B cell (primary cell): Measurements from ENCODE around the gene ARHGAP27.
"Not testable (repeated sequence)": the region's sequence is repeated elsewhere in the genome, so short reads cannot be mapped to it uniquely, and the experiment has no call there.

ENCODE experiments used
- CTCF ChIP-seq: fragments of 200-600 bp; IDR thresholded peaks from one replicate; pipeline ENCODE4 v1.8.0; 2022; ENCODE audit warnings: antibody characterized with exemption, mild to moderate bottlenecking
- EZH2 ChIP-seq: IDR thresholded peaks from 2 replicates; pipeline ENCODE4 v1.6.1; 2012; ENCODE audit warnings: borderline replicate concordance, low read depth, mild to moderate bottlenecking, moderate library complexity, low read length; ENCODE audit not compliant: insufficient read depth, poor library complexity, severe bottlenecking

- TF ChIP-seq CTCF, EZH2: not testable (repeated sequence)
These were observed 15.0 kb upstream of the ARHGAP27 start for GRCh38 chr17:45447650-45448049.
